ENCODE data around the gene FBLN2.

The FBLN2 gene

DNA sequence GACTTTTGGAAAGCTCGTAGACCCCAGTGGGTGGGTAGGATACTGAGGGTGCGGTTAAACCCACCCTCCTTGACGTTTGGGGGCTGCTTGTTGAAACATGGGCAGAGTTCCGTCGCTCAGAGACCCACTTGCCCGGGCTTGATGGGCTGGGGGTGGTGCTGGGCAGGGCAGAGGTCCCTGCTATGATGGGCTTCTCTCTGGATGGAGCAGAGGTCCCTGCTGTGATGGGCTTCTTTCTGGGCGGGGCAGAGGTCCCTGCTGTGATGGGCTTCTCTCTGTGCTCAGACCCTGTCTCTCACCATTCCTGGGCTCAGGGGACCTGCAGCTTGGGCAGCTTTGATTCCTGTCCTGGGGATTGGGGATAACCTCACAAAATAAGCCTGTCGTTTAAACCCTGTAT, 45.2 kb downstream of the FBLN2 start:
- H3K4me3 ChIP-seq (ENCODE audit: low read depth, low read length) = no peak overlapping the region
- DNase-seq (ENCODE audit: low read depth) = no peak

GRCh38 chr3:13594991-13595421, 46.1 kb downstream of the FBLN2 start:
- DNase-seq (ENCODE audit: low read depth) = no peak

DNA sequence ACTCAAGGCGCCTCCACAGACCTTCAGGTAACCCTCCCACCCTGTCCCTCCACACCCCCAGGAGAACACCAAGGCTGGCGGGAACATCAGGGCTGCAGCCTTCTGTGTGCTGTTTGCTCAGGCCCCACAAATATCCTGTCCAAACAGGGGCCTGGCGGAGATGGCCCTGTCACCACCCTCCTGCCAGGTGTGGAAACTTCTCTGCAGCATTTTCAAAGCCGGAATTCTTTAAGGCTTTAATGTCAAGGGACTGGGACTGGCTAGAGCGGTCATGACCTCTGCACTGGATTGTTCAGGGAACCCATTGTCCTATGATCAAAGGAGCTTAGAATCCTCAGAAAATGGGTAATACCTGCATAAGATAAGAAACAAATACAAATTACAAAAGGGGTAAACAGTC, 46.6 kb downstream of the FBLN2 start:
- DNase-seq (ENCODE audit: low read depth) = no peak
- no peak overlapping the region for H3K4me3 ChIP-seq (ENCODE audit: low read depth, low read length)

More at GRCh38 chr3:13594991-13595421, 46.1 kb downstream of the FBLN2 start:
- H3K4me3 ChIP-seq (ENCODE audit: low read depth, low read length) = no peak overlapping the region

GRCh38 chr3:13596426-13597205, 47.7 kb downstream of the FBLN2 start:
- H3K4me3 ChIP-seq (ENCODE audit: low read depth, low read length) = no peak overlapping the region
- no peak for DNase-seq (ENCODE audit: low read depth)

- DNase-seq (ENCODE audit: low read depth) = no peak
- H3K4me3 ChIP-seq (ENCODE audit: low read depth, low read length) = no peak overlapping the region
These were observed 48.7 kb downstream of the FBLN2 start for GRCh38 chr3:13597661-13598060.

DNA sequence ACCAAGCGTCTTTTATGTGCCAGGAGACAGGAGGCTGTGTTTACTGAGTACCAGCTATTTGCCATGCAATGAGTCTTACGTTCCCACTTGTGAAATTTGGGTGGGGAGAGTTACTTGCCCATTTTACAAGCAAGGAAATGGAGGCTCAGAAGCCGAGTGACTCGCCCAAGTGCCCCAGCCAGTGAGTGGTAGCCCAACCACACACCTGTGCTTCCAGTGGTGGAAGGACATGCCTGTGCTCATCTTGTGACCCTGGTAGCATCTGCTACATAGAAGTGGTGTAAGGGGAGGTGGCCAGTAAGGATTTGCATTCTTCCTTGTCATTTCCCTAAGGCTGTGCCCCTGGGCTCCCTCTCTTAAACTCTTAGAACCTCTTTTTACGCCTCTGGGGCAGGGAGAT, 49.3 kb downstream of the FBLN2 start:
- DNase-seq (ENCODE audit: low read depth) = no peak
- no peak overlapping the region for H3K4me3 ChIP-seq (ENCODE audit: low read depth, low read length)

DNA sequence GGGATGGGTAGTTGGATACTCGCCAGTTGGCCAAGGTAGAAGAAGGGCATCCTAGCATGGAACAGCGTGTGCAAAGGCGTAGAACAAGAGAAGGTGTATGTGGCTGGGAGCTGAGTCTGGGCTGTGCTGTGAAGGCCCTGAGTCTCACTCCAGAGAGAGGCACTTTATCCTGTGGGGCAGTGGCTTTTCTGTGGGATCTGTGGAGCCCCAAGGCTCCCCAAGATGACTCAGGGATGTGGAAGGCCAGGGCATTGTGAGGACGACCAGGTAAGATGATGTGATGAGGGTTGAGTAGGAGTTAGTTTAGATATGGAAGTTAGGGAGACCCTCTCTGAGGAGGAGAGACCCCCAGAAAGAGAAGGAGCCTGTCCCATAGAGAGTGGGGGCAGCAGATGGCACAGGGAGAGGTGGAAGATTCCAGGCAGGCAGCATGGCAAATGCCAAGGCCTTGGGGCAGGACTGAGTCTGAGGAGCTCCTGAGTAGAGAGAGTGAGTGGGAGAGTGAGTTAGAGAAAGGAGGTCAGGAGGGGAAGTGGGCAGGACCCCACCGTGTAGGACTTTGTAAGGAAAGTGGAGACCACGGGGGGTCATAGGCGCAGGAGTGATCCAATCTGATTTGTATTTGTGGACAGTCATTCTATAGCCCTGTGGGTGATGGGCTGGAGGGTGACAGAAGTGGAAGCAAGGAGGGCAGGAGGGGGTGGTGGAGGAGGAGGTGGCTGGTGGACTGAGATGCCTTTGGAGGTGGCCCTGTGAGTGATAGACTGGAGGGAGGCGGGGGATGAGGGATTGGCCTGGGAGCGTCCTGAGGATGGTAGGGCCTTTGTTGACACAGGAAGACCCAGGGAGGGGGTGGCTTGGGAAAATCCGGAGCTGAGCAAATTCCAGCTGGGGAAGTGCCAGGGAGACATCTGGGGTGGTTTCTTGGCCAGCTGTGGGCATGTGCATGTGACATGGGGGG, 50.3 kb downstream of the FBLN2 start:
- no peak overlapping the region for H3K4me3 ChIP-seq (ENCODE audit: low read depth, low read length)
- no peak for DNase-seq (ENCODE audit: low read depth)

GRCh38 chr3:13599887-13600450, 51.0 kb downstream of the FBLN2 start:
- DNase-seq (ENCODE audit: low read depth) = no peak
- H3K4me3 ChIP-seq (ENCODE audit: low read depth, low read length) = no peak overlapping the region

- H3K4me3 ChIP-seq (ENCODE audit: low read depth, low read length) = no peak overlapping the region
- peak; percentile 39 for DNase-seq (ENCODE audit: low read depth)
These were observed 52.2 kb downstream of the FBLN2 start for GRCh38 chr3:13600950-13601691.

GRCh38 chr3:13601692-13602080, 52.8 kb downstream of the FBLN2 start:
- DNase-seq (ENCODE audit: low read depth) = no peak
- no peak overlapping the region for H3K4me3 ChIP-seq (ENCODE audit: low read depth, low read length)

DNA sequence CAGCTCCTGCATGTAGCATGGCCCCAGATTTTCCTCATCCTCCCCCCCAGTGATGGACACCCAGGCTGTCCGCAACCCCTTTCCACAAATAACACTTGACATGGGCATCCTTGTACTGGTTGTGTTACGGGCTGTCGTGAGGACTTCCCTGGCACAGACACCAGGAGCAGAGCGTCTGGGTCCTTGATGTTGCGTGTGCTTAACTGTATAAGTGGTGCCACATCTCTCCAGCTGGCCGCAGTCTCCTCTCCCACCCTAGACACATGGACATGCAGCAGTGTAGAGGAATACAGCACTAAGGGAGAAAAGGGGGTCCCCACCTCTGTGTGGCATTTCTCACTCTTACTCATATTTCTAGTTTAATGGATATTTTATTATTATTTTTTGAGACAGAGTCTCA, 56.6 kb downstream of the FBLN2 start:
- no peak for DNase-seq (ENCODE audit: low read depth)
- no peak overlapping the region for H3K4me3 ChIP-seq (ENCODE audit: low read depth, low read length)

- no peak for DNase-seq (ENCODE audit: low read depth)
- no peak overlapping the region for H3K4me3 ChIP-seq (ENCODE audit: low read depth, low read length)
These were observed 59.1 kb downstream of the FBLN2 start for GRCh38 chr3:13607821-13608597.

DNA sequence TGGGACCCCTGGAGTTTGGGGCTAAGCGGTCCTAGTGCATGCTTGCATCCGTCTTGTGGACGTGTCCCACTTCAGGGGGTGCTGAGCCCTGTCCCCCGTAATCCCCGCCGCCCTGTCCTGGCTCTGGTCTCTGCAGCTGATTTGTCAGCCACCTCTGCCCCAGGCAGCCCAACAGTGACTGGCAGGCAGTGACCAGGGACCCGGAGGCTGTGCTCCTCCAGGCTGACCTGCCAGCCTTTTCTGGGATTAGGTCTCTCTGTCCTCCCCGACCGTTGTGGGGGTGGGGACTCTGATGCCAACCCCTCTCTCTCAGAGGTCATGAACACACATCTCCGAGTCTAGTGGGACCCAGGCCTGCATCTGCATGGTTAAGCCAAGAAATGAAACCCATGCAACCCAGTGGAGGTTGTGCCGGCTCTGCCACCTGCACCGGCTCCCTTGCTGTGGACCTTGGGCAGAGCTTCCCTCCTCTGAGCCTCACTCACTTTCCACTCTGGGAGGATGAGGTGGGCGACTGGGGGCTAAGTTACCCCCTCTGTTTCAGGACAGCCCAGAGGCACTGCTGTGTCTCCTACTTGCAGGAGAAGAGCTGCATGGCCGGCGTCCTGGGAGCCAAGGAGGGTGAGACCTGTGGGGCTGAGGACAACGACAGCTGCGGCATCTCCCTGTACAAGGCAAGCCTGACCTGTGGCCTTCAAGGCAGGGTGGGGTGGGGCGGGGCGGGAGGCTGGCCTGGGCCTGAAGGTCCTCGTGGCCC, 60.2 kb downstream of the FBLN2 start:
- H3K4me3 ChIP-seq (ENCODE audit: low read depth, low read length) = no peak overlapping the region
- DNase-seq (ENCODE audit: low read depth) = no peak

- no peak overlapping the region for H3K4me3 ChIP-seq (ENCODE audit: low read depth, low read length)
- no peak for DNase-seq (ENCODE audit: low read depth)
These were observed 61.2 kb downstream of the FBLN2 start for GRCh38 chr3:13610006-13610570.

- no peak overlapping the region for H3K4me3 ChIP-seq (ENCODE audit: low read depth, low read length)
- DNase-seq (ENCODE audit: low read depth) = no peak
These were observed 62.3 kb downstream of the FBLN2 start for GRCh38 chr3:13611221-13611620.

GRCh38 chr3:13612829-13613228, 63.9 kb downstream of the FBLN2 start:
- no peak for DNase-seq (ENCODE audit: low read depth)
- no peak overlapping the region for H3K4me3 ChIP-seq (ENCODE audit: low read depth, low read length)

DNA sequence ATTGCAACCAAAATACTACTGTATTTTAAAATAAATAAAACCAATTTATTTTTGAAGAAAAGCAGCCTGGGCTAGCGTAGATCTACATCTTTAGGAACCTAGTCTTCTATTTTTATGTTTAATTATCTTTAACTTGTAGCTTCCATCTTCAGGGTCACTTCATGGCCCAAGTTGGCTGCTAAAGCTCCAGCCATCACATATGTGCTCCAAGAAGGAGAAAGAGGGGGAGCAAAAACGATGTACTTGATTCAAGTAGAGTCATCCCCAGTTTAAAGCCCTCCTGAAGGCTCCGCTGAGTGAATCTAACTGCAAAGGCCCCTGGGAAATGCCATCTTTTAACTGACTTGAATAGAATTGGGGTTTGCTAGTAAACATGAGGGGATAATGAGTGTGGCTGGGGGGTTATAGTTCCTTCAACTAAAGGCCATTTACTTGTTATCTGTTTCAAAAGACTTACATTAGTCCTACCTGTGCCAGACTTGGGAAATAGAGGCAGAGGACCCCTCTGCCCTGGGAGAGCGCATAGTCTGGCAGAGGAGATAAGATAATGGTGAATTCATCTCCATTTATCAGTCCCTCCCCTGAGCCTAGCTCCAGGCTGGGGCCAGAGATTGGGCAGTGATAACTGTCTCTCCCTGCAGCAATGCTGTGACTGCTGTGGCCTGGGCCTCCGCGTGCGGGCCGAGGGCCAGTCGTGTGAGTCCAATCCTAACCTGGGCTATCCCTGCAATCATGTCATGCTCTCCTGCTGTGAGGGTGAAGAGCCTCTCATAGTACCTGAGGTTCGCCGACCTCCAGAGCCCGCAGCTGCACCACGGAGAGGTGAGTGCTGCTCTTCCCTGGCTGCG, 64.6 kb downstream of the FBLN2 start:
- DNase-seq (ENCODE audit: low read depth) = no peak
- no peak overlapping the region for H3K4me3 ChIP-seq (ENCODE audit: low read depth, low read length)

Measured in skeletal muscle cell (primary cell).